Erythroblast (primary cell): ENCODE data around the gene COMMD3.

Experiments used
- DNase-seq, 2 experiments: peaks; one replicate each; lab custom pipeline; 2025; lab: John Stamatoyannopoulos, UW
- GATA1 ChIP-seq: IDR thresholded peaks from 2 replicates; pipeline ENCODE4 v1.6.1; 2011; ENCODE audit warnings: low read depth, mild to moderate bottlenecking, control low read depth, low read length, moderate library complexity
- POLR2A ChIP-seq: IDR thresholded peaks from 2 replicates; pipeline ENCODE4 v1.6.1; 2011; ENCODE audit warnings: mild to moderate bottlenecking, low read length

COMMD3 gene

GRCh38 chr10:22323538-22324305, 7.5 kb downstream of the COMMD3 start:
- peak in 1 of 2 experiments; percentile 39 for DNase-seq
- TF ChIP-seq POLR2A (no peak), GATA1 (no peak)

DNA sequence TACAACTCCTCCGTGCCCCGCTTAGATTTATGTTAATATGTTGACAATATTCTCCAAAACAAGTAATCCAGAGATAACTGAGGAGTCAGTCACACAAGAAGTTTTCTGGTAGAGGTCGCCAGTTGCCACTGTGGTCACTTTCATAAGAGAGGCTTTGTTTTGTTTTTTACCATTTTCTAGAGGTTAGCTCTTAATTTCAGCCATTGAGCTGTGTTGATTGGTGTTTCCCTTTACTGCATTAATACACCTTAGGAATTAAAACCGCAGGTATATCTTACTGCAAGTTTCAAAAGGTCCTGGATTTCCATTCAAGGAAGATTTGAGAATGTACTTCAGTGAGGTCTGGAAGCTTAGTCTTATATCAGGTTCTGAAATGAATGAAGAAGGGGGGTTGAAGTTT, 8.2 kb downstream of the COMMD3 start:
- peak in 1 of 2 experiments; percentile 46 for DNase-seq

GRCh38 chr10:22324893-22325271, 8.7 kb downstream of the COMMD3 start:
- no peak for TF ChIP-seq POLR2A
- no peak for TF ChIP-seq GATA1
- no peak for DNase-seq

More for the DNA sequence above, 8.2 kb downstream of the COMMD3 start:
- TF ChIP-seq POLR2A (no peak), GATA1 (no peak)

GRCh38 chr10:22325272-22326144, 9.3 kb downstream of the COMMD3 start:
- peak; percentile 83 to 92 for DNase-seq
- TF ChIP-seq POLR2A (no peak), GATA1 (no peak)

DNA sequence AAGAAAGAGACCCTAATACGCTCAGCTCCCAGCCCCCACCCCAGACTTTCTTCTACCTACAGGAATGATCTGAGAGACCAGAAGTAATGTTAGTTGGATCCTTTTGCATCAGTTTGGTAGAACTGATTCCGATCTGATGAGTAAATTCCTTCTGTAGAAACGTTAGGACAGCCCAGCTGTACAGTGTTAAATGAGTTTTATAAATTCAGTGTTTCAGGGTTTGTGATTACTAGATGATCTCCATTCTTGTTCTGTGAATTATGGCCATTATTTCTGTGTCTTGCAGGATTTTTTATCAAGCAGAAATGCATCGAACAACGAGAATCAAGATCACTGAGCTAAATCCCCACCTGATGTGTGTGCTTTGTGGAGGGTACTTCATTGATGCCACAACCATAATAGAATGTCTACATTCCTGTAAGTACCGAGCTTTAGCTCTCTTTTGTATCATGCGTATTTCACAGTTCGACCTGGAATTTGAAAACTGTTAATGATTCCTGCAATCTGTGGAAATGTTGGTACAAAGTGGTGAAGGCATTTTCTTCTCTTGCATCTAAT, 10.0 kb downstream of the COMMD3 start:
- TF ChIP-seq POLR2A (no peak), GATA1 (no peak)
- DNase-seq: no peak

DNA sequence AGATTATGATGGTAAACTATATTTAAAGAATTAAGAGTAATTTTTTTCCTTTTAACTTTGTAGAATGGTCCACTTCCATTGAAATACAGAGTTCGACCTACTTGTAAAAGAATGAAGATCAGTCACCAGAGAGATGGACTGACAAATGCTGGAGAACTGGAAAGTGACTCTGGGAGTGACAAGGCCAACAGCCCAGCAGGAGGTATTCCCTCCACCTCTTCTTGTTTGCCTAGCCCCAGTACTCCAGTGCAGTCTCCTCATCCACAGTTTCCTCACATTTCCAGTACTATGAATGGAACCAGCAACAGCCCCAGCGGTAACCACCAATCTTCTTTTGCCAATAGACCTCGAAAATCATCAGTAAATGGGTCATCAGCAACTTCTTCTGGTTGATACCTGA, 13.0 kb downstream of the COMMD3 start:
- DNase-seq: no peak
- TF ChIP-seq POLR2A (no peak), GATA1 (no peak)

DNA sequence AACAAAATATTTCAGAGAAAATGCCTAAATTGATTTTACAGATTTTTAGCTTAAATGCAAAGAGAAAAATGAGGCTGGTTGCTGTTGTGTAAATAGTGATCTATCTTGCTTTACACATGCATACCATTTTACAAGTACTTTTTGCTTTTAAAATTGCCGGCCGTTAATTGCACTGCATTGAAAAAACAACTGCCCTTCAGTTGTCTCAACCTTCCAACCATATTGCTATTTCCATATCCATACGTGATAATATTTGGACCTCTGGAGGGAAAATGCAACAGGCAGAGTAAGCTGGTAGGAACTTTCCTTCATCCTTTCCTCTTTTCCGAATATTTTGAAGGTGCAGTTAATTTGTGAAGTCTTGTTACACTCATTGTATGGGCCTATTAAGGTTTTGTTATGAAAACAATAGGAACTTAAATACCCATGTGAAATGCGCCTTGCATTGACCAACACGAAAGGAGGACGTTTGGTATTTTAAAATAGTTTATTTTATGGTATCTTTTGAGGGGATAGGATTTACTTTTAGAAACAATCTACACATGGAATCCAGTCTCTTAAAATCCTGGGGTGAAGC, 16.0 kb downstream of the COMMD3 start:
- DNase-seq: peak in 1 of 2 experiments; percentile 8
- TF ChIP-seq GATA1: no peak
- TF ChIP-seq POLR2A: no peak

DNA sequence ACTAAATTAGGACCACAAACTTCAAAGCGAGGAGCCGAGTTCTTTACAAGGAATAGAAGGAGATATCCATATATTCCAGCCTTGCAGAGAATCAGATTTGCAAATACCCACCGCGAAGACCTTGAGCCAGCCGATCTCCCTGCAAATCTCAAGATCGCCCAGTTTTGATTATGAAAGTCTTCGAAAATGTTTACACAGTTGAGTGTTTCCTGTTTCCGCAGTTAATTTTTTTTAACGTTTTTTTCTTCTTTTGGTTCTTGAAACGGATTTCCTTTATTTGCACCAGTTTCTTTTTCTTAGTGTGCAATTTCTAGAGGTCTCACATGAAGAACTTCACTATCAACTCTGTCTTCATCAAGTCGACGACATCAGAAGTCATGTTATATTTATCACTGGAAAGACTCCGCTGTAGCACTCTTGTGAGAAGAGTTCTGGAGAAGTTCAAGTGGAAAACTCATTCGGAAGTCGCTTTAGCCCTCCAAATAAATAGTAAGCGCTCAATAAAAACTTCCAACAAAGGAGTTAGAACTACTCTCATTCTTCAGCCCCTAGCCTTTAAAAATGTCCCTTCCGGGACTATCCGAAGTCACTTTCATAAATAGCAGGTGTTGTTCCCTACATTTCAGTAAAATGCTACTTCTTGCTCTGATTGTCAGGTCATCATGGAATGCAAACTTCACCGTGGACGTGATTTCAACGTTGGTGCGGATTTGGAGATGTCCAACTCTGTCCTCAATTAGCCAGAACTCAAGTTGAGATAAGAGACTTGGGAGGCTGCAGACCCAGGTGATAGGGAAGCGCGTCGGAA, 17.2 kb downstream of the COMMD3 start:
- peak in 1 of 2 experiments; percentile 34 for DNase-seq
- TF ChIP-seq GATA1: no peak

GRCh38 chr10:22333975-22334282, 17.7 kb downstream of the COMMD3 start:
- TF ChIP-seq POLR2A (no peak), GATA1 (no peak)
- no peak for DNase-seq

DNA sequence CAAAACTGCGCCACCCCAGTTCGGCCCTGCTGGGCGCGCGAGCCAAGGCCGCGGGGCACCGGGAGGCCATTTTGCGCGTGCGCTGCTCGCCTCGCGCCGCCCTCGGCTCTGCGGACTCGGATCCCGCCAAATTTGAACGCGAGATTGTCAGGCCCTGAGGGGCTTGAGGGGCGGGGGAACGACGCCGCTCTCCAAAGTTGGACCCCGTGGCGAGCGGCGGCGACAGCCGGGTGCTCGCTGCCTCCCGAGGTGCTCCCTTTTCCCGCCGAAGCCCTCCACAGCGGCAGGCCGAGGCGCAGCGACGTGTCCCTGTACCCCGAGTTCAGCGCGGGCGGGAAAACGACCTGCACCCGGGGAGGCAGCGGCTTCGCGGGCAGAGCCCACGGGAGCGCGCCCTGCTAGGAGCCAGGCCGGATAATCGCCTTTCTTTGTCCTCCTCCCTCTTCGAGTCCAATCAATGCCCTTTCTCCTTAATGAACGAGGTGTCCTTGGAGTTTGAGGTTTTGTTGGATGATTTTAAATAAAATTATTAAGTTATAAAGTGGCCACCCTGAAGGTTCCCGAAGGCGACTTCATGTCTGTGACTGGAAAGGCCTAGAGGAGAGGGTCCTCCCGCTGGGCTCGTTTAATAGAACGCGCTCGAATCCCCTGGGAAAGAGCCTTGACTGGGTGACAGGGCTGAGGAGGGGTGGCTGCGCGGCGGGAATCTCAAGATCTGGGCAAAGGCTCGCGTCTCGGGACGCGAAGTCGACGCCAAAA, 18.4 kb downstream of the COMMD3 start:
- TF ChIP-seq GATA1 (no peak), POLR2A (no peak)
- DNase-seq: peak; percentile 81 to 82

GRCh38 chr10:22335173-22335933, 19.2 kb downstream of the COMMD3 start:
- TF ChIP-seq POLR2A (peak; percentile 31), GATA1 (no peak)

More at GRCh38 chr10:22335173-22335933, 19.2 kb downstream of the COMMD3 start:
- peak; percentile 91 for DNase-seq
